GM23338 (cell line): ENCODE data around the gene PLA2G4F.

Source experiments
- CTCF ChIP-seq, 2 experiments: fragments of 200-600 bp in 1 of 2; sonication (generic) in 1 of 2; conservative IDR thresholded peaks; 2 replicates each; pipeline versions ENCODE4 v1.5.1 to v1.6.1; 2016 to 2017; ENCODE audit warnings: antibody characterized with exemption in 2 of 2, low read depth in 2 of 2, mild to moderate bottlenecking in 2 of 2, moderate library complexity in 1 of 2
- EZH2 ChIP-seq: fragments of 200-600 bp; sonication (generic); IDR thresholded peaks from one replicate; pipeline ENCODE4 v1.8.0; 2017; ENCODE audit warnings: antibody characterized with exemption, mild to moderate bottlenecking, low read depth; ENCODE audit not compliant: unreplicated experiment
- EZH2phosphoT487 ChIP-seq: fragments of 200-600 bp; sonication (generic); IDR thresholded peaks from one replicate; pipeline ENCODE4 v1.8.1; 2018; ENCODE audit warnings: antibody characterized with exemption; ENCODE audit not compliant: unreplicated experiment
- POLR2AphosphoS5 ChIP-seq: IDR thresholded peaks from 2 replicates; pipeline ENCODE4 v1.6.1; 2016; ENCODE audit warnings: antibody characterized with exemption, low read depth

- TF ChIP-seq CTCF (conservative IDR thresholded peaks at IDR 0.05; ENCODE audit: low read depth in 2 of 2) (no peak), EZH2phosphoT487 (no peak), EZH2 (no peak), POLR2AphosphoS5 (no peak)
Observed at GRCh38 chr15:42194513-42194912, 38.1 kb upstream of the PLA2G4F start.
